Neural cell (in vitro differentiated cells): Measurements from ENCODE around the gene GGA2.

Experiments
- EP300 ChIP-seq: fragments of 450-650 bp; conservative IDR thresholded peaks from 2 replicates; pipeline ENCODE4 v1.6.1; 2014; ENCODE audit warnings: antibody characterized with exemption, mild to moderate bottlenecking, moderate library complexity; ENCODE audit not compliant: poor library complexity, severe bottlenecking
- EZH2 ChIP-seq: fragments of 200-600, 300-800 bp; shearing (Covaris generic), sonication (generic); IDR thresholded peaks from 2 replicates; pipeline ENCODE4 v1.6.1; 2014; ENCODE audit warnings: antibody characterized with exemption, low read length, borderline replicate concordance, mild to moderate bottlenecking; ENCODE audit not compliant: insufficient read depth, poor library complexity, severe bottlenecking
- POLR2AphosphoS5 ChIP-seq: IDR thresholded peaks from 2 replicates; pipeline ENCODE4 v1.6.1; 2012
- RAD21 ChIP-seq: fragments of 450-650 bp; conservative IDR thresholded peaks from 2 replicates; pipeline ENCODE4 v1.6.1; 2014; ENCODE audit warnings: antibody characterized with exemption, mild to moderate bottlenecking, moderate library complexity
- REST ChIP-seq: IDR thresholded peaks from 2 replicates; pipeline ENCODE4 v1.6.1; 2012; ENCODE audit warnings: borderline replicate concordance
- TAF1 ChIP-seq: IDR thresholded peaks from 2 replicates; pipeline ENCODE4 v1.6.1; 2012; ENCODE audit warnings: low read depth
- TF ChIP-seq, protein P1 (sequence below): fragments of 450-650 bp; IDR thresholded peaks from 2 replicates; pipeline ENCODE4 v1.5.1; 2014; ENCODE audit warnings: antibody characterized with exemption, mild to moderate bottlenecking, moderate library complexity; ENCODE audit not compliant: poor library complexity, severe bottlenecking

DNA sequence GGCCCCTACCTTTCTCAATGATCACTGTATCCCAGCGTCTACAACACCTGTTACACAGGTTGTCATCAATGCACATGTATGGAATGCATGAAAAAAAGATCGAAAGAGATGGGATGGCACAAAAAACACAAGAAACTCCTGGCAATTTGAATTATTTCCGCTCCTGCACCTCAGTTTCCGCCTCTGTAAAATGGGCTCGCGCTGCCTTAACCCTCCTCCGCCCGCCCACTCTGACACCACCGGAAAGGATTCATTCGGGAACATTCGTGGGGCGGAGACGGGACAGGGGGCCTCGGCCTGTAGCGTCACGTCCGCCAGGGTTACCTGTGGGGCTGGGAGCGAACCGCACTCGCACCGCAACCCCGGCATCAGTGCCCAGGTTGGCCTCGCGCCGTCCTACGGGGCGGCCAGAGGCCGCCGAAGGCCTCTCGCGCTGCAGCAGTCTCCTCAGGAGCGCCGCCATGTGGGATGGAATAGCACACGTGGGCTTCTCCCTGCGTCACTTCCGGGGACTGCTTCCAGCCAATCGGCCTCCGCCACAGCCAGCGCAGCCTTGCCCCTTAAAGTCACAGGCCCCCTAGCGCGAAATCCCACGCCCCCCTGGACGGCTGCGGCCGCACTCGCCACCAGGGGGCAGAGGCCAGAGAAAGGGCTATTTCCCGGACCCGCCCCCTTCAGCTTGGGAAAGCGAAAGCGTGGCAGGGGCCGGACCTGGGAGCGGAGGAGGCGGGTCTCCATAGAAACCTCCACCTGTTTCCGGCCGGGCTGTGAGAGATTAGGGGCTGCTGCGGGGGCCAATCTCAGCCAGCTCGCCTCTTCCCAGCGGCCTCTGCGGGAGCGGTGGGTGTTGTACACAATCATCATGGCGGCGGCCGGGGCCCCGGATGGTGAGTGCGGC lies 46.8 kb upstream of the GGA2 start, which contains the start of the genes EARS2 and UBFD1:
- TF ChIP-seq, protein P1, sequence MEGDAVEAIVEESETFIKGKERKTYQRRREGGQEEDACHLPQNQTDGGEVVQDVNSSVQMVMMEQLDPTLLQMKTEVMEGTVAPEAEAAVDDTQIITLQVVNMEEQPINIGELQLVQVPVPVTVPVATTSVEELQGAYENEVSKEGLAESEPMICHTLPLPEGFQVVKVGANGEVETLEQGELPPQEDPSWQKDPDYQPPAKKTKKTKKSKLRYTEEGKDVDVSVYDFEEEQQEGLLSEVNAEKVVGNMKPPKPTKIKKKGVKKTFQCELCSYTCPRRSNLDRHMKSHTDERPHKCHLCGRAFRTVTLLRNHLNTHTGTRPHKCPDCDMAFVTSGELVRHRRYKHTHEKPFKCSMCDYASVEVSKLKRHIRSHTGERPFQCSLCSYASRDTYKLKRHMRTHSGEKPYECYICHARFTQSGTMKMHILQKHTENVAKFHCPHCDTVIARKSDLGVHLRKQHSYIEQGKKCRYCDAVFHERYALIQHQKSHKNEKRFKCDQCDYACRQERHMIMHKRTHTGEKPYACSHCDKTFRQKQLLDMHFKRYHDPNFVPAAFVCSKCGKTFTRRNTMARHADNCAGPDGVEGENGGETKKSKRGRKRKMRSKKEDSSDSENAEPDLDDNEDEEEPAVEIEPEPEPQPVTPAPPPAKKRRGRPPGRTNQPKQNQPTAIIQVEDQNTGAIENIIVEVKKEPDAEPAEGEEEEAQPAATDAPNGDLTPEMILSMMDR, result peak; percentile 95
- TF ChIP-seq TAF1 (no peak), RAD21 (peak; percentile 44), POLR2AphosphoS5 (peak; percentile 61), EZH2 (no peak), REST (peak; percentile 13), EP300 (peak; percentile 69)
